H9 (cell line): ENCODE data around the gene MYO18A. TPM values are rescaled to one million over a fixed set of nuclear protein-coding genes. Genes with fewer than 3 reads are reported as not detected.

Experiments
- DNase-seq: peaks from one replicate; pipeline ENCODE4 v3.0.0-alpha.2; 2017
- H2AFZ ChIP-seq: one replicate; pipeline ENCODE4 v1.6.1; 2013; ENCODE audit warnings: mild to moderate bottlenecking, low read length, control low read depth, moderate library complexity
- H2AK5ac ChIP-seq: 2 replicates; pipeline ENCODE4 v1.6.1; 2013; ENCODE audit warnings: low read length, control low read depth, mixed read lengths; ENCODE audit not compliant: insufficient read length
- H2BK120ac ChIP-seq: one replicate; pipeline ENCODE4 v1.6.1; 2013; ENCODE audit warnings: low read depth, mild to moderate bottlenecking, low read length, control low read depth, inconsistent platforms; ENCODE audit not compliant: poor library complexity, severe bottlenecking
- H2BK12ac ChIP-seq: 2 replicates; pipeline ENCODE4 v1.6.1; 2013; ENCODE audit warnings: low read length, control low read depth, mixed read lengths, low read depth; ENCODE audit not compliant: insufficient read length
- H2BK15ac ChIP-seq: 2 replicates; pipeline ENCODE4 v1.6.1; 2013; ENCODE audit warnings: low read depth, low read length, control low read depth
- H2BK20ac ChIP-seq: one replicate; pipeline ENCODE4 v1.6.1; 2013; ENCODE audit warnings: low read depth, mild to moderate bottlenecking, low read length, control low read depth, inconsistent platforms; ENCODE audit not compliant: poor library complexity, severe bottlenecking
- H2BK5ac ChIP-seq: 2 replicates; pipeline ENCODE4 v1.6.1; 2013; ENCODE audit warnings: low read length, control low read depth, mixed read lengths; ENCODE audit not compliant: insufficient read length
- H3K14ac ChIP-seq: 2 replicates; pipeline ENCODE4 v1.6.1; 2013; ENCODE audit warnings: low read length, control low read depth; ENCODE audit not compliant: insufficient read depth
- H3K18ac ChIP-seq: 2 replicates; pipeline ENCODE4 v1.6.1; 2013; ENCODE audit warnings: low read depth, mild to moderate bottlenecking, mixed read lengths, low read length, control low read depth; ENCODE audit not compliant: insufficient read length
- H3K23ac ChIP-seq: 2 replicates; pipeline ENCODE4 v1.6.1; 2013; ENCODE audit warnings: low read length, control low read depth, mixed read lengths, low read depth; ENCODE audit not compliant: insufficient read length
- H3K23me2 ChIP-seq: 2 replicates; pipeline ENCODE4 v1.6.1; 2013; ENCODE audit warnings: low read depth, mild to moderate bottlenecking, mixed read lengths, low read length, control low read depth; ENCODE audit not compliant: insufficient read length, poor library complexity, severe bottlenecking
- H3K27ac ChIP-seq: 2 replicates; pipeline ENCODE4 v1.5.1; 2013; ENCODE audit warnings: low read length, control low read depth, mixed read lengths, low read depth; ENCODE audit not compliant: insufficient read length
- H3K27me3 ChIP-seq: 2 replicates; pipeline ENCODE4 v1.6.1; 2013; ENCODE audit warnings: low read length, control low read depth, inconsistent platforms; ENCODE audit not compliant: insufficient read depth
- H3K4ac ChIP-seq: 2 replicates; pipeline ENCODE4 v1.6.1; 2013; ENCODE audit warnings: low read depth, mild to moderate bottlenecking, control low read depth, inconsistent platforms, low read length, moderate library complexity
- H3K4me1 ChIP-seq: 2 replicates; pipeline ENCODE4 v1.6.1; 2013; ENCODE audit warnings: low read length, control low read depth, inconsistent platforms; ENCODE audit not compliant: insufficient read depth
- H3K4me2 ChIP-seq: 2 replicates; pipeline ENCODE4 v1.6.1; 2013; ENCODE audit warnings: low read length, control low read depth, mixed read lengths; ENCODE audit not compliant: insufficient read length, insufficient read depth
- H3K56ac ChIP-seq: 2 replicates; pipeline ENCODE4 v1.6.1; 2013; ENCODE audit warnings: low read depth, mild to moderate bottlenecking, mixed read lengths, low read length, control low read depth; ENCODE audit not compliant: insufficient read length
- H3K79me1 ChIP-seq: 2 replicates; pipeline ENCODE4 v1.6.1; 2013; ENCODE audit warnings: low read depth, mild to moderate bottlenecking, moderate library complexity, low read length, control low read depth, inconsistent platforms; ENCODE audit not compliant: insufficient read depth, poor library complexity, severe bottlenecking
- H3K79me2 ChIP-seq: 2 replicates; pipeline ENCODE4 v1.6.1; 2013; ENCODE audit warnings: low read length, control low read depth, inconsistent platforms; ENCODE audit not compliant: insufficient read depth
- H3K9ac ChIP-seq: 2 replicates; pipeline ENCODE4 v1.6.1; 2013; ENCODE audit warnings: low read length, control low read depth, mixed read lengths; ENCODE audit not compliant: insufficient read length; ENCODE audit errors: extremely low read depth
- H3K9me3 ChIP-seq: one replicate; pipeline ENCODE4 v1.6.1; 2013; ENCODE audit warnings: low read depth, low read length, inconsistent platforms; ENCODE audit not compliant: control insufficient read depth
- H3T11ph ChIP-seq: one replicate; pipeline ENCODE4 v1.6.1; 2013; ENCODE audit warnings: mild to moderate bottlenecking, low read length, control low read depth, inconsistent platforms
- H4K20me1 ChIP-seq: one replicate; pipeline ENCODE4 v1.6.1; 2013; ENCODE audit not compliant: control insufficient read depth, insufficient read length, insufficient read depth
- H4K5ac ChIP-seq: 2 replicates; pipeline ENCODE4 v1.6.1; 2013; ENCODE audit warnings: low read depth, mild to moderate bottlenecking, mixed read lengths, low read length, control low read depth; ENCODE audit not compliant: insufficient read length
- H4K8ac ChIP-seq: replicated peaks from 2 replicates; pipeline ENCODE4 v1.6.1; 2013; ENCODE audit warnings: low read length, control low read depth, mixed read lengths, low read depth; ENCODE audit not compliant: insufficient read length
- H4K91ac ChIP-seq: 2 replicates; pipeline ENCODE4 v1.6.1; 2013; ENCODE audit warnings: low read depth, mild to moderate bottlenecking, moderate library complexity, mixed read lengths, low read length, control low read depth; ENCODE audit not compliant: insufficient read length
- H3K27ac Mint-ChIP-seq, 3 experiments: 2 replicates in 2 of 3; 3 replicates in 1 of 3; pipeline ENCODE4 v1.8.0; 2020 to 2021; ENCODE audit warnings: mixed read lengths in 3 of 3, mild to moderate bottlenecking in 1 of 3, moderate library complexity in 1 of 3
- H3K27me3 Mint-ChIP-seq: 2 replicates; pipeline ENCODE4 v1.8.0; 2021; ENCODE audit warnings: low read depth, mild to moderate bottlenecking, moderate library complexity, mixed read lengths
- H3K36me3 Mint-ChIP-seq, 3 experiments: 2 replicates in 2 of 3; 3 replicates in 1 of 3; pipeline ENCODE4 v1.8.0; 2020 to 2021; ENCODE audit warnings: low read depth in 3 of 3, mixed read lengths in 3 of 3; ENCODE audit not compliant: insufficient read depth in 1 of 3
- H3K4me1 Mint-ChIP-seq, 2 experiments: 2 replicates each; pipeline ENCODE4 v1.8.0; 2020; ENCODE audit warnings: mixed read lengths in 2 of 2
- H3K4me3 Mint-ChIP-seq, 2 experiments: 2 replicates in 1 of 2; 3 replicates in 1 of 2; pipeline ENCODE4 v1.8.0; 2020 to 2021; ENCODE audit warnings: mild to moderate bottlenecking in 2 of 2, mixed read lengths in 2 of 2, moderate library complexity in 1 of 2
- H3K9me3 Mint-ChIP-seq, 2 experiments: 2 replicates in 1 of 2; 3 replicates in 1 of 2; pipeline ENCODE4 v1.8.0; 2020; ENCODE audit warnings: mild to moderate bottlenecking in 2 of 2, mixed read lengths in 2 of 2, moderate library complexity in 1 of 2
- WGBS: extraction: QIAGEN DNeasy Blood & Tissue Kit; methylation state at CpG from one replicate; pipeline ENCODE4 v1.1.7; 2013; ENCODE audit warnings: missing lambda C conversion rate, low lambda C conversion rate, mixed read lengths; ENCODE audit not compliant: insufficient read length; ENCODE audit errors: extremely low coverage; 5-methylcytosine and 5-hydroxymethylcytosine counted together
- total RNA-seq: library from RNA; stranded (reverse); gene quantifications from 2 replicates; pipeline ENCODE4 v1.2.1, GENCODE V29; 2021
- TF ChIP-seq, protein P1 (sequence below): fragments of 200-600 bp; sonication (generic); conservative IDR thresholded peaks from 3 replicates; pipeline ENCODE4 v1.8.0; 2021; ENCODE audit warnings: antibody characterized with exemption, mild to moderate bottlenecking

MYO18A gene
- total RNA-seq, 1 experiment from 2014 or later: 21.6 TPM

DNA sequence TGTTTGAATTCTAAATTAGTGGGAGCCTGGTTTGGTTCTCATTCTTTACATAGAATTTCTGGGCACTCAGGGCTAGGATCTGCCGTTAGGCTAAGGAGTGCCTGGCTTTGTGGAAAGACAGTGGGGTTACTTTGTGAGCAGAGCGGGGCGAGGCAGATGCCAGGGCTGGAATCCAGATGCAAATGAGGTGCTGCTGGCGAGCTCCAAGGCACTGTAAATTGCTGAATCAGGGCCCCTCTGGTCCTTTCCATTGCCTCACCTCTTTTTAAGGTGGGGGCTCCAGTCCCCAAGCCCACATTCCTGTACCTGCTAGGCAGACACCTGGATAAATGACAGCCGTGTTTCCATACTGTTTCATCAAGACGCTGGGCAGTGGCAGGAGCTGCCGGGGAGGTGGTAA lies 103.5 kb downstream of the MYO18A start:
- no peak overlapping the region for H3K4me2 ChIP-seq

More for the DNA sequence above, 103.5 kb downstream of the MYO18A start:
- peak; percentile 63 for DNase-seq
- no peaks in the 10 kb centered on the region for H3K9me3 ChIP-seq
- H4K5ac ChIP-seq: no peak overlapping the region
- Mint-ChIP-seq H3K9me3 (no peaks in the 10 kb centered on the region), H3K36me3 (peaks cover 8 to 22% (median 13%) of the 10 kb centered on the region in 3 experiments; a peak in 6 of 7 replicates), H3K4me3 (peak overlapping the region in 1 of 2 experiments; percentile 16; a peak in 2 of 5 replicates), H3K27ac (peak overlapping the region in 2 of 3 experiments; percentile 70 to 78; a peak in 2 of 7 replicates), H3K27me3 (no peaks in the 10 kb centered on the region), H3K4me1 (peaks cover 45 to 71% of the 10 kb centered on the region in 2 experiments)
- no peaks in the 10 kb centered on the region for H4K20me1 ChIP-seq
- H2BK5ac ChIP-seq: no peak overlapping the region
- no peak overlapping the region for H3K9ac ChIP-seq
- H3T11ph ChIP-seq: no peak overlapping the region
- H3K79me2 ChIP-seq: no peaks in the 10 kb centered on the region
- no peak overlapping the region for H3K18ac ChIP-seq
- no peak overlapping the region for H2BK20ac ChIP-seq
- no peak overlapping the region for H4K91ac ChIP-seq
- H2BK12ac ChIP-seq: no peak overlapping the region
- H3K23ac ChIP-seq: no peak overlapping the region
- H3K79me1 ChIP-seq: no peaks in the 10 kb centered on the region
- no CpG with 5 or more reads among the region's 7 CpGs for WGBS
- H2BK120ac ChIP-seq: no peak overlapping the region
- no peak overlapping the region for H2BK15ac ChIP-seq
- H4K8ac ChIP-seq: no peak overlapping the region
- H3K4me1 ChIP-seq: peaks cover 7% of the 10 kb centered on the region; the same call in 1 of the 2 replicates
- no peaks in the 10 kb centered on the region for H3K27me3 ChIP-seq
- H3K56ac ChIP-seq: no peak overlapping the region
- TF ChIP-seq, protein P1, sequence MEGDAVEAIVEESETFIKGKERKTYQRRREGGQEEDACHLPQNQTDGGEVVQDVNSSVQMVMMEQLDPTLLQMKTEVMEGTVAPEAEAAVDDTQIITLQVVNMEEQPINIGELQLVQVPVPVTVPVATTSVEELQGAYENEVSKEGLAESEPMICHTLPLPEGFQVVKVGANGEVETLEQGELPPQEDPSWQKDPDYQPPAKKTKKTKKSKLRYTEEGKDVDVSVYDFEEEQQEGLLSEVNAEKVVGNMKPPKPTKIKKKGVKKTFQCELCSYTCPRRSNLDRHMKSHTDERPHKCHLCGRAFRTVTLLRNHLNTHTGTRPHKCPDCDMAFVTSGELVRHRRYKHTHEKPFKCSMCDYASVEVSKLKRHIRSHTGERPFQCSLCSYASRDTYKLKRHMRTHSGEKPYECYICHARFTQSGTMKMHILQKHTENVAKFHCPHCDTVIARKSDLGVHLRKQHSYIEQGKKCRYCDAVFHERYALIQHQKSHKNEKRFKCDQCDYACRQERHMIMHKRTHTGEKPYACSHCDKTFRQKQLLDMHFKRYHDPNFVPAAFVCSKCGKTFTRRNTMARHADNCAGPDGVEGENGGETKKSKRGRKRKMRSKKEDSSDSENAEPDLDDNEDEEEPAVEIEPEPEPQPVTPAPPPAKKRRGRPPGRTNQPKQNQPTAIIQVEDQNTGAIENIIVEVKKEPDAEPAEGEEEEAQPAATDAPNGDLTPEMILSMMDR: no peak
- H2AFZ ChIP-seq: no peak overlapping the region
- no peak overlapping the region for H2AK5ac ChIP-seq
- no peak overlapping the region for H3K4ac ChIP-seq
- no peak overlapping the region for H3K14ac ChIP-seq
- H3K23me2 ChIP-seq: no peaks in the 10 kb centered on the region
- H3K27ac ChIP-seq: no peak overlapping the region
